Brain pericyte (primary cell): ENCODE results near the gene TET2.

Experiments
- DNase-seq: peaks from one replicate; pipeline ENCODE4 v3.0.0-alpha.2; 2012; ENCODE audit warnings: low read depth, low spot score

TET2 gene

GRCh38 chr4:105140684-105141490, 5.8 kb upstream of the TET2 start:
- DNase-seq: no peak

- DNase-seq: no peak
Measured at GRCh38 chr4:105145156-105145902, 1.3 kb upstream of the TET2 start.

GRCh38 chr4:105145903-105146275, 787 bp upstream of the TET2 start:
- no peak for DNase-seq

DNA sequence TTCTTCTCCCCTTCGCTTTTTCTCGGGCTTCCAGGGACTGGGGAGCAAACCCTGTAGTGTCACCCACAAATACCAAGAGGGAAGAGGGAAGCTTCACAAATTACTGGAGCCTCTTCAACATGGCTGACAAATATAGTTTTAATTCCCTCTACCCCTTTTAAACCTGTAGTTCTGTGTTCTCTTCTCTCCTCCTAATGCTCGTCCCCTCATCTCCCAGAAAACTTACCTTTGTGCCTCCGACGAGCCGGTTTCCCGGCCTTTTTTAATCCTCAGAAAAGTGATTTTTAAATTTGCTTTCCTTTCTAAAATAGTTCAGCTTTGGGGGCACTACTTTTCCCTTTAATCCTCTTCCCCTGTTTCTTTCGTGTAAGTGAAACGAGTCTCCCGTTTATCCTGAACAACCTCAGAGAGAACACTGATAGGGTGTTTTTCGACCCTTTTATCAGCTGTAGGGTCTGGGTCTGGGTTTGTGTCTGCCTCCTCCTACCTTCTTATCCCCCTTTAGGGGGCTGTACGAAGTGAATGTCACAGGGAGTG, 408 bp downstream of the TET2 start:
- DNase-seq: no peak

DNA sequence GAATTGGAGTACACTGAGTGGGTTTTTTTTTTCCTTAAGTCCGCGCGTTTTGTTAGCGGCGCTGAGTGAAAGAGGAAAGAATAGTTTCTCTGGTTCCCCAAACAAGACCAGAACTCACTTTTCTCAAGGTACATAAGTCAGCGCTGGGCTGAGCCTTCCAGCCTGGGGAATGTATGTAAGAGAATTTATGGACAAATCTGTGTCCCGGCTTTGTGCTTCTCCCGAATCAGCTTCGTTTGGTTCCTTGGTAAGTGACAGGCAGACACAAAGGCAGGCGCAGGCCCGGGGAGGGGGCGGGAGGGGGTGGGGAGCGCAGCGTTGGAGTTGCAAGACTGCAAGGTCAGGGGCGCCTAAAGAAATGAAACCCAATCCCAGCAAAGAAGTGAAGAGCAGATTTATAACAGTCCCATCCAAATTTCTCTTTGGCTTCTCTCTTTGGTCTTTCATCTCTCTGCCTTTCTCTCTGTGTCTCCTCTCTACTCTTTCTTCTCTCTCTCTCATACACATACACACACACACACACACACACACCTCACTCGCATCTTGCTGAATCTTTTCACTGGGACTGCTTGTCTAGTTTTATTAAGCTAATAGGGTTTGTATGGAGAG, 981 bp downstream of the TET2 start:
- no peak for DNase-seq

DNA sequence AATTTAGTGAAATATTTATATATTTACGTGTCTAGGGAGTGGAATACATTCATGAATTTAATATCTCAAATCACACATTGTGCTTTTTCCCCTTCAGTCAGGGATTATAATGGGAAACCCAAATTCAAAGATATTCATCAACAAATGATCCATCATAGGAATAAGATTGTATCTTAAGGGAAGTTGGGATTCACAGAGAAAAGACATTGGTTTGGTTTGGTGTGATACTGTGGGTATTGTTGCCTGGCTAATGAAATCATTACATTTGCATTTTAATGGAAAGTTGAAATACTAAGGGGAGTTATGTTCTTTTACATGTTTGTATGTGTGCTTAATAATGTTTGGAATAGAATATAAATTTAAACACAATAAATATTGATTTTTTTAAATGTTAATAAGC, 1.7 kb downstream of the TET2 start:
- DNase-seq: no peak

DNA sequence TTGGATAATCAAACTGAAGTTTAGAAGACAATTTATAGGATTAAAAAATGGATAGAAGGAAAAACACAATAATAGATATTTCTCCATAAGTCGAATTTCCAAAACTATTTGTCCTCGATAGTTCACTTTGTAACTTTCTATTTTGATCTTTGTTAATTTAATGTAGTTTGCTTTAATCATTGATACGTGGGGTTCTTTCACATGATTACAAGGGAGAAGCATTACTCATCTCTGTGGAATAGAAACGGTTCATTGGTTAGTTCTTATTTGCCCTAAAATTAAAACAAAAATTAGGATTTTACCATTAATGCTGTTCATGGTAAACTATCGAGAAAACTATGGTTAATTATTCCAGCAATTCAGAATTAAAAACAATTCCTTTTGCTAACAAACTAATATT, 2.1 kb downstream of the TET2 start:
- no peak for DNase-seq

GRCh38 chr4:105149771-105150170, 3.1 kb downstream of the TET2 start:
- DNase-seq: no peak

GRCh38 chr4:105150503-105150902, 3.8 kb downstream of the TET2 start:
- no peak for DNase-seq

DNA sequence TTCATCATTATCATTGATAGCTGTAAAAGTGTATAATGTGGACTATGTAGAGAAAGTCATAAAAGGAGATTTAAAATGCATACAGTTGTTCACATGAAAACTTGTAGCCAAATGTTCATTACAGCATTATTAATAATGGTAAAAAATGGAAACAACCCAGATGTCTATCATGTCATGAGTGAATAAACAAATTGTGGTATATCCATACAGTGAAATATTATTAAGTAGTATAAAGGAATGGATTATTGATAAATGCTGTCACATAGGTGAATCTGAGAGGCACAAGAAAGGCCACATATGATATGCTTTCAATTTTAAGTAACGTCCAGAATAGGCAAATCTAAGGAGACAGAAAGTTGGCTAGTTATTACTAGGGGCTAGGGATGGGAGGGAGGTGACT, 7.1 kb downstream of the TET2 start:
- DNase-seq: no peak

GRCh38 chr4:105154576-105154975, 7.9 kb downstream of the TET2 start:
- no peak for DNase-seq

DNA sequence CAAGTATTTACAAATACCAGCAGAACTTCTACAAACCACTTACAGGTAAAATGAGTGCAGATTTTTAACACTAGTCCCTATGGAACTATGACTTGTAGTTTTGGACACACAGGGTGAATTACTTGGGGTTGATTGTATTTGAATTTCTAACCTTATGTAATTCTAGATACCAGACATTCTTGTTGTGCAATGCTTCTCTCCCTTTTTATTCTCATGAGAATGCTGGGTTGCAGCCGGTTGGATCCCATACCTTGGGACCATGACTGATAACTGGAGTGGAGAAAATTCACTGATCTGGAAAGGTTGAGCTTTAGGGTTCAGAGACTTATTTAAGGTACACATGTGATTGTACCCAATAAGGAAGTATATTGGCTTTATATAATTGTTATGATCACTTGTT, 8.8 kb downstream of the TET2 start:
- no peak for DNase-seq

- no peak for DNase-seq
Measured at GRCh38 chr4:105158837-105159236, 12.2 kb downstream of the TET2 start.

- DNase-seq: no peak
Measured at GRCh38 chr4:105162123-105162796, 15.6 kb downstream of the TET2 start.

DNA sequence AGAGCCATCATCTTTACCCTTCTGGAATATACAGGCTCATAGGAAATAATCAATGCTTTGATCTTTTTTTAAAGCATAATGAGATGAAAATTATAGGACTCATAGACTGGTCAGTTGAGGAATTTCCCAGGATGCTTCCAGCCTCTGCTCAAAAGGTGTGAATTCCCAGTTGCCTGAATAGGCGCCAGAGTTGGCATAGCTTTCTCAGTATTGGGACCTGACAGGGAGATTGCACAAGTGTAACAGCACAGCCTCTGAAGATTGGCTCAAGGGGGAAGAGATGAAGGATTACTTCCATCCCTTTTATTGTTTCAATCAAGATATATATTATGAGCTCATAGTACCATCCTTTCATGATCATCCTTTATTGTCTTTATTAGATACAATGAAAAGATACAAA, 17.9 kb downstream of the TET2 start:
- DNase-seq: no peak

GRCh38 chr4:105166066-105166465, 19.4 kb downstream of the TET2 start:
- DNase-seq: no peak

GRCh38 chr4:105170711-105171110, 24.0 kb downstream of the TET2 start:
- no peak for DNase-seq

GRCh38 chr4:105171912-105172311, 25.2 kb downstream of the TET2 start:
- no peak for DNase-seq

DNA sequence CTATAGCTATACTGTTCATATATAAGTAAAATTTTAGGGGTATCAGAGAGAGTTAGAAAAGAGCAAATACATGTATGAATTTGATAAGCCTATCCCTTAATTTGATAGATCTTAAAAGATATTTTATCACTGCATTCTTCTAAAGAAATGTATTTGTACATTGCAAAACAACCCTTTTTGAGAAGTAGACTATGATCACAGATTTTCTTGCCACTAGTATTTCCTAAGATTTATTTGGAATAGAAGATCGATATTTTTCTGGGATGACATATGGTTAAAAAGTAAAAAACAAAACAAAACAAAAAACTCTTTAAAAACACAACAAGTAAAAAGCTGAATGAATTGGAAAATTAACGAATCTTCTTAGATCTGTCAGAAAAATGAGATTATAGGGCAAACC, 27.4 kb downstream of the TET2 start:
- DNase-seq: no peak

DNA sequence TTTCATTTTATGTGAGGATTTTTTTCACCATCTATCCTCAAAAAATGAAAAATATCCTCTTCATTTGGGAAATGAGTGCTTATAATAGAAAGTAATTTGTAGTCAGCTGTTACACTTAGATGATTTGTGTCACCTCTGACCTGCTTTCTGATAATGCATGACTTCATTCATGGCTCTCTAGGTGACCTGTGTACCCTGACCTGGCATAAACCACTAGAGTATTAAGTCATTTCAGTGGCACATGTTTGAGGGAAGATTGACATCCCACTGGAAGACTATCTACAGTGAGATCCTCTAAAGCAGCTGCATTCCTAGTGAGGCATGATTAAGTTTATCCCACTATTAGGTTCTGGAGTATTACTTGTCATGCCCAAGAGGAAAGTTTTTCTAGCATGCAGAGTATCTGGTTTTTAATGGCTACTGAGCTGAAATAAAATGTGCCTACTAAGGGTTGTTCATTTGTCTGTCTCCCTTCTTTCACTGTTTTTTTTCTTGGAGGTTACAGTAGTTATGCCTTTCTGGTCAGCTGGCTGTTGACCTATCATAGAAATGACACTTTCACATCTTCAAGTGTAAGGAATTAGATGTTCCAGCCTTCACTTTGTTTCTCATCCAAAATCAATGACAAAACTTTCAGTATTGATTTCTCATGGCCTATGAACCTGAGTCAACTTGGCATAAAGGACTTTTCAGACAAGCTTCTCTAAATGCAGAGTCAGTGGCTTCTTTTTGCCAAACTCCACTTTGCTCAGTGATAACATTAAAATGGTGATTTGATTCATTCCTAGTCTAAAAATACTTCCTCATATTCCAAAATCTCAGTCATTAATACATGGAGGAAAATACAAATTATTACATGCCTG, 33.1 kb downstream of the TET2 start:
- DNase-seq: no peak

- DNase-seq: no peak
Measured at GRCh38 chr4:105181259-105181658, 34.6 kb downstream of the TET2 start.
